Endothelial cell of umbilical vein (primary cell): Measurements from ENCODE around the gene DPYSL4.

Experiments used
- MYC ChIP-seq: IDR thresholded peaks from one replicate; pipeline ENCODE4 v1.6.1; 2011; ENCODE audit warnings: mild to moderate bottlenecking, low read depth, low read length
- POLR2AphosphoS5 ChIP-seq: IDR thresholded peaks from 2 replicates; pipeline ENCODE4 v1.6.1; 2012; ENCODE audit warnings: low read depth, mild to moderate bottlenecking, control low read depth, low read length, moderate library complexity; ENCODE audit not compliant: insufficient read depth
- TF ChIP-seq, protein P1 (sequence below), 2 donors: IDR thresholded peaks; 1 replicate in 1 of 2; 2 replicates in 1 of 2; pipeline ENCODE4 v1.5.1; 2011; ENCODE audit warnings: low read length in 2 of 2, mild to moderate bottlenecking in 2 of 2, moderate library complexity in 2 of 2, control low read depth in 1 of 2, inconsistent platforms in 1 of 2, low read depth in 1 of 2; ENCODE audit not compliant: insufficient read depth in 1 of 2; ENCODE audit errors: extremely low read depth in 1 of 2
- TF ChIP-seq, protein P2 (sequence below): IDR thresholded peaks from 2 replicates; pipeline ENCODE4 v1.6.1; 2011; ENCODE audit not compliant: insufficient read depth, insufficient read length

DNA sequence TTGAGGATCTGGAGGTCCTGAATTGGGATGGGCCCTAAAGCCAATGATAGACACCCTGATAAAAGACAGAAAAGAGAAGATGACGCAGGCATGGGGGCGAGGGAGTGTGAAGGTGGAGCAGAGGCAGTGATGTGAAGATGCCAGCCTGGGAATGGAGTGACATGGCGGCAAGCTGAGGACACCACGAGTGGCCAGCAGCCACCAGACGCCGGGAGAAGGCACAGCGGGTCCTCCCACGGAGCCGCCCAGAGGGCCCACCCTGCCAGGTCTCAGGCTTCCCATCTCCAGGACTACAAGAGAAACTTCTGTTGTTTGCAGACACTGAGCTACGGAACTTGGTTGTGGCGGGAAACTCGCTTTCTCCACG is 44.9 kb downstream of the DPYSL4 start:
- TF ChIP-seq, protein P1, sequence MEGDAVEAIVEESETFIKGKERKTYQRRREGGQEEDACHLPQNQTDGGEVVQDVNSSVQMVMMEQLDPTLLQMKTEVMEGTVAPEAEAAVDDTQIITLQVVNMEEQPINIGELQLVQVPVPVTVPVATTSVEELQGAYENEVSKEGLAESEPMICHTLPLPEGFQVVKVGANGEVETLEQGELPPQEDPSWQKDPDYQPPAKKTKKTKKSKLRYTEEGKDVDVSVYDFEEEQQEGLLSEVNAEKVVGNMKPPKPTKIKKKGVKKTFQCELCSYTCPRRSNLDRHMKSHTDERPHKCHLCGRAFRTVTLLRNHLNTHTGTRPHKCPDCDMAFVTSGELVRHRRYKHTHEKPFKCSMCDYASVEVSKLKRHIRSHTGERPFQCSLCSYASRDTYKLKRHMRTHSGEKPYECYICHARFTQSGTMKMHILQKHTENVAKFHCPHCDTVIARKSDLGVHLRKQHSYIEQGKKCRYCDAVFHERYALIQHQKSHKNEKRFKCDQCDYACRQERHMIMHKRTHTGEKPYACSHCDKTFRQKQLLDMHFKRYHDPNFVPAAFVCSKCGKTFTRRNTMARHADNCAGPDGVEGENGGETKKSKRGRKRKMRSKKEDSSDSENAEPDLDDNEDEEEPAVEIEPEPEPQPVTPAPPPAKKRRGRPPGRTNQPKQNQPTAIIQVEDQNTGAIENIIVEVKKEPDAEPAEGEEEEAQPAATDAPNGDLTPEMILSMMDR (IDR thresholded peaks at IDR 0.05; ENCODE audit: extremely low read depth in 1 of 2, insufficient read depth in 1 of 2, low read depth in 1 of 2, low read length in 2 of 2), result no peak
- TF ChIP-seq POLR2AphosphoS5 (no peak), MYC (no peak)
- TF ChIP-seq, protein P2, sequence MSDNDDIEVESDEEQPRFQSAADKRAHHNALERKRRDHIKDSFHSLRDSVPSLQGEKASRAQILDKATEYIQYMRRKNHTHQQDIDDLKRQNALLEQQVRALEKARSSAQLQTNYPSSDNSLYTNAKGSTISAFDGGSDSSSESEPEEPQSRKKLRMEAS, result no peak
